HG02763 (cell line): ENCODE results near the gene WDR82.

Experiments used
- ATAC-seq: cut with Tn5 transposase; IDR thresholded peaks from one replicate; pipeline ENCODE4 v1.9.1; 2021; ENCODE audit warnings: mild to moderate bottlenecking, moderate library complexity; ENCODE audit not compliant: unreplicated experiment

The WDR82 gene

GRCh38 chr3:52278510-52279069 is at the start of gene WDR82:
WDR82 (minus strand) TSS chr3:52278649; CDS start chr3:52278361, 288 bp downstream.
- peak; percentile 87 for ATAC-seq

DNA sequence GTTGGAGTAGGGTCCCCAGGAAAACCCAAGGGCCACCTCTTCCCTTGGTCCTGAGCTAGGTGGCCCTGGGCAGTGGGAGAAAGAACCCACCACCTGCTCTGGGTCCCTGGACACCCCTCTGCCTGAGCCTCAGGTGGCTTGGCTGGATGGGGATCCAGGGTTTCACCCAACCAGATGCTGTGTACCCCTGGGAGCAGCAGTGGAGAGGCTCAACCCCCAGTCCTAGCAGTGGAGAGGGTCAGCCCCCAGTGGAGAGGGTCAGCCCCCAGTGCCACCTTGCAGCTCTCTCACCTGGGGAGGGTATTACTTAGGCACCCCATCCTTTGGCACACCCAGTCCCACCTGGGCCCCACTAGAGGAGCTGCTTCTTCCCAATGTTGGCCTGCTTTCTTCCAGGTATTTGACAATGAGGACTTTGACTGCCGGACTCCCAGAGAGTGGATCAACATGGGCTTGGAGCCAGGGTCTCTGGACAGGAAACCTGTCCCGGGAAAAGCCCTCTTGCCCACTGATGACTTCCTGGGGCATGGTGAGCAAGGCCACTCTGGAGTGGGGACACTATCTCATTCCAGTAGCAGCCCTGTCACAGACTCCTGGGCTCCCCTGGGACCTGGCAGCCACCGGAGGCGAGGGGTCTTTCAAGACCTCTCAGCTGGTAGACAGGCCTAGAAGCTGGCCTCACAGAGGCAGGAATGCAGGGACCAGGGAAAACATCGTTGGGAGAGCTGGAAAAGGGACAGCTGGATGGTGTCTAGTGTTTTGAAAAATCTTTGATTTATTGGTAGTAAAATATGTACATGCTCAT is 49.2 kb upstream of the WDR82 start:
- no peak for ATAC-seq

DNA sequence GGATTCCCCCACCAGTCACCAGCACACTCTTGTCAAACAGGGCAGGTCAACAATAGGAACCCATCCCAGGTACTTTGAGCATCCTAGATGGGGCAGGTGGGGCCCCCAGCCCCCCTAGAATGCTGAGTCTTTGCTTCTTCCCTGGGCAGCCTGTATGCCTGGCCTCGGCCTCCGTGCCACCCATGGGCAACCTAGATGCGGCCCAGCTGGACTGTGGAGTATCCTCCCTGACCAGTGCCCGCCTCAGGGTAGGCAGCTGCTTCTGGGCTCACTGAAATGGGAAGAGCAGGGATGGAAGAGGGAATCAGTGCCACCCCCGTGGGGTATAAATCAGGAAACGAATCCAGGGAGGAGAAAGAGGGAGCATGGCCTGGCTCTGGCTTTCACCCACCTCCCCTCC is 48.5 kb upstream of the WDR82 start:
- no peak for ATAC-seq

DNA sequence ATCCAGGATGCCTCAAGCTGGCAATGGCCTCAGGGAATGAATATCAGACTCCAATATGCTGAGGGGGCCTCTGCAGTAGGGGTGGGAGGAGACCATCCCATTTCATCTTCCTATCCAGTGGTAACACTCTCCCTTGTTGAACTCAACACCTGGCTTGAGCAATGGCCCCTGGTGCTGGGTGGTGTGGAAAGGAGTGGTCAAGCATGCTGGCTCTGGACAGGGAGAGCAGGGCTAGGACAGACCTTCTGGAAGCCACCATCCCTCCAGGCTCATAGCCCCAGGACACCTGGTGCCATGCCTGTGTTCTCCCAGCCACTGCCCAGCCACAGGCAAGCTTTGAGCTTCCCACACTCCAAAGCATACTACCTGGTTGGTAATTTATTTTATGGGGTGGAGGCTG is 47.2 kb upstream of the WDR82 start:
- ATAC-seq = no peak

GRCh38 chr3:52324676-52325075 is 46.2 kb upstream of the WDR82 start:
- no peak for ATAC-seq

DNA sequence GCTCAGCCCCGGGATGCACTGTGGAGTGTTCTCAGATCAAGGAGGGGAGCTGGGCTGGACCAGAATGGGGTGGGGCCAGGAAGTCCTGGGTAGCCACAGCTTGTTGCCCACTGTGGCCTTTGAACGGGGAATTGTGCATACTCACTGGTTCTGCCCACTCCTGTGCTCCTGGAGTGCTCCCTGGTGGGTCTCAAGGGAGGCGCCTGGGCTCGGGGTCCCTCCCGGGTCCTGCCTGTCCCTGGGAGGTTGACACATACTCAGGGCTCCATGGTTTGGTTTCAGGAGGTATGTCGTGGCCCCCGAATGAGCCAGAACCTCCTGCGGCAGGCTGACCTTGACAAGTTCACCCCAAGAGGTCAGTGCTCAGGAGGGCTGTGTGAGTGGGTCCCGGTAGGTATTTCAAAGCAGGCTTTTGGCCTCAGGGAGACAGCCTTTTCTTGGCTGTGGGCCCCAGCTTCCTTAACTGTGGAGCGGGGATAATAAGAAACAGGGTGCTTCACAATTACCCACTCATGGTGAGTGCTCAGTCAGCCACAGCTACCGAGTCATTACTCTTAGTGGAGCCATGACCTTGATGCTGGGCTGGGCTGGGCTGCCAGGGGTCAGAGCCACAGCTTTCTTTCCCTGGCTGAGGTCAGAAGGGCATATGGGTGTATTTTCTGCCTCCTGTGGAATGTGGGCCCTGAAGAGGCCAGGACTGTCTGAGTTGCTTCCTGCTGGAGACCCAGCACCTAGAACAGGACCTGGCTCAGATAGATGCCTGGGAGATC is 45.3 kb upstream of the WDR82 start:
- no peak for ATAC-seq

- ATAC-seq = no peak
Observed at GRCh38 chr3:52322466-52322865, 44.0 kb upstream of the WDR82 start.

GRCh38 chr3:52321481-52321880 is 43.0 kb upstream of the WDR82 start:
- ATAC-seq = no peak

DNA sequence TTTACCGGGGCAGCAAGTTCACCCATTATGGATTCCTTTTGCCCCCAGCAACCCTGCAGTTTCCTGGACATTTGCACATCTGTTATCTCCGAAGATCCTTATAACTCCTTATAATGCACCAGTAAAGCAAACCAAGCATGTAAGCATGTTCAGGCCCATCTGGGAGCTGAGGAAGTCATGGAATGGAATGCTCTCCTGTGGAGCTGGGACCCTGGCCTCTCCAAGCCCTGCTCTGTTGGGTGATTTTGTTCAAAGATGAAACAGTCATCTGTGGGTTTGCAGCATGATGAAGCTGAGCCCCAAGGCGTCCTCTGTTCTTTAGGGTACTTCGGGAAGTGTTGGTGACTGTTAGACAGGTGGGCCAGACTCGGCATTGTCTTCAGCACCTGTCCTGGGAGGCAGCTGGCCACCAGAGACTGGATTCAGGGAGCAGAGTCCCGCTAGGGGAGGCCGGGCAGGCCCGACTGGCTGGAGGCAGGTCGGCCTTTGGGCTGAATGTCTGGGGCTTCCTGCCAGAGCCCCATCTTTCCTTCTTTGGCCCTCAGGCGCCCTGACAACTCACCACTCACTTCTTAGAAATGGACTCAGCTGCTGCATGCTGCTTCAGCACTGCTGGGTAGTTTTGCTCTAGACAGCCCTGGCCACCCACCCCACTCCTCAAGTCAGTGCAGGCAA is 41.6 kb upstream of the WDR82 start:
- no peak for ATAC-seq

DNA sequence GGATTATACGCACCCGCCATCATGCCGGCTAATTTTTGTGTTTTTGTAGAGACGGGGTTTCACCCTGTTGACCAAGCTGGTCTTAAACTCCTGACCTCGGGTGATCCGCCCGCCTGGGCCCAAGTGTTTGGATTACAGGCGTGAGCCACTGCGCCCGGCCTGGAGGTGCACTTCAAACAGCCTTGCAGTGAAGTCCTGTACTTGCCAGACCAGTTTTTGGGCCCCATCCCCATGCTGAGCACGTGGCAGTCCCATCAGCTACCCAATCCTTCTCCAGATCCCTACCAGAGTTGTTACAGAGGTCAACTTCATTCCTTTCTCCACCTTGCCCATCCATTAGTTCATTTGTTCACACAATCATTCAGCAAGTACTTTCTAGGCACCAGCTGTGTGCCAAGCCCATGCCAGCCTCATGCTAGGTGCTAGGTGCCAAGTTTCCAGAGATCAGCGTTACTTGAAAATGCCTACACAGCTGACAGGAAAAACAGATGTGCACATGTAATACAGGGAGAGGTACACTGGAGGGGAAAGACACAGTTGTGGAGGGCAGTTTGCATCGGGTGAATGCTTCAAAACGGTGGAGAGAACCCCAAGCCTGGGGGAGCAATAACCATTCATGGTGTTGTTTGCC is 39.9 kb upstream of the WDR82 start:
- no peak for ATAC-seq

DNA sequence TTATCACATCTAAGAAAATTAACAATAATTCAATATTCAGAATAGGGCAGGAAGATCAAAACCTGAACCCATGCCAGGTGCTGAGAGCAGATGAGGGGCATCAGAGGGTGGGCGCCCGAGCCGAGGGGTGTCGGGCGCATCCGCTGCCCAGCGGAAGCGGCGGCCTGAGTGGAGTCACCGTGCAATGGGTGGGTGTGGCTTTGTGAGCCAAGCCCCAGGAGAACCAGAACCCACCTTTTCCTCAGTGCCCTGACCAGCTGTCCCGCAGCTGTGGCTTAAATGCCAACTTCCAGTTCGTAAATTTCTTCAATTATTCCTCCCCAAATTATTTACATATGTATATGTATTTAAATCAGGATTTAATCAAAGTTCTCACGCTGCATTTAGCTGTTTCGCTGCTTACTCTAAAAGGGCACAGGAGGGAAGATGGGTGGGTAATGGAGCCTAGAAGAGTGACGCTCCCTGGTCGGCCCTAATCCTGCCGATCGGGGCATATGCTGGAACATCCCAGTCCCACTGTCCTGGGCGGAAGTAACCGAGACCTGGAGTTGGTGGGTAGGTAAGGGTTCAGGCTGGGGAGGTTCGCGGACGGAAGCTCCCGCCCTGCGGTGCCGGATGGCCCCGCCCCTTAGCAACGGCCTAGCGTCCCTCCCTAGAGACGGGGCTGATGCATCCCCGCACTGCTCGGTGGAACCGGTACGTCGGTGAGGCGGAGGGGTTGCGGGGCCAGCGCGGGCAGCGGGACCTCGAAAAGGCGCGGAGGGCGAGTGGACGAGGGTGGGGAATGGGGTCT is 39.0 kb upstream of the WDR82 start:
- ATAC-seq = no peak

- no peak for ATAC-seq
Observed at GRCh38 chr3:52315977-52316764, 37.7 kb upstream of the WDR82 start, which contains the start of gene DNAH1. DNAH1 (plus strand) TSS chr3:52316319; CDS start chr3:52322443, 6,124 bp downstream.

GRCh38 chr3:52315006-52315405 is 36.6 kb upstream of the WDR82 start:
- no peak for ATAC-seq

- ATAC-seq = no peak
Observed at GRCh38 chr3:52314489-52314888, 36.0 kb upstream of the WDR82 start.

GRCh38 chr3:52313774-52314188 is 35.3 kb upstream of the WDR82 start:
- peak; percentile 83 for ATAC-seq

DNA sequence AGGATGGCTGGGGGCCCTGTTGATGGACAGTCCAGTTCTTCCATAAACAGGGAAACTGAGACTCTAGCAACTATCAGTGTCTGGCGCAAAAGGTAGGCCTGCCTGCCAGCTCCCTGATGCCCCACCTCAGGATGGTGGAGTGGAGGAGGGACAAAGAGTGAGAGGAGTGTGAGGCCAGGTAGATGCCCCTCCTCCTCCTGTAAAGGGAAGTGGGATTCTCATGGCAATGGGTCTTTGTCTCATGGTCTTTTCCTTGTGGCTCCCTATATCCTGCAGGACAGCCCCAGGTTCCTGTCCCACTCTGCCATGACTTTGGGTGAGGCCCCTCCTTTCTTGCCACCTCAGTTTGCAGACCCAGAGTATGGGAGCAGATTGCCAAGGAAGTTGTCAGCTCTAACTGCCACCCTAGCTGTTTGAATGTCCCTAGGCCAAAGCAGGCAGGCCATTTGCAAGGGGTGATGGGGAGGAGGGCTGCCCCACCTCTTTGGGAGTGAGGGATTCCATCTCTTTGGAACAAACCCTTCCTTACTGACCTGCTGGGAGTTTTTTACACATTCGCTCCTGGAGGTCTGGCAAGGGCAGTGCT is 34.8 kb upstream of the WDR82 start:
- ATAC-seq = peak; percentile 7

DNA sequence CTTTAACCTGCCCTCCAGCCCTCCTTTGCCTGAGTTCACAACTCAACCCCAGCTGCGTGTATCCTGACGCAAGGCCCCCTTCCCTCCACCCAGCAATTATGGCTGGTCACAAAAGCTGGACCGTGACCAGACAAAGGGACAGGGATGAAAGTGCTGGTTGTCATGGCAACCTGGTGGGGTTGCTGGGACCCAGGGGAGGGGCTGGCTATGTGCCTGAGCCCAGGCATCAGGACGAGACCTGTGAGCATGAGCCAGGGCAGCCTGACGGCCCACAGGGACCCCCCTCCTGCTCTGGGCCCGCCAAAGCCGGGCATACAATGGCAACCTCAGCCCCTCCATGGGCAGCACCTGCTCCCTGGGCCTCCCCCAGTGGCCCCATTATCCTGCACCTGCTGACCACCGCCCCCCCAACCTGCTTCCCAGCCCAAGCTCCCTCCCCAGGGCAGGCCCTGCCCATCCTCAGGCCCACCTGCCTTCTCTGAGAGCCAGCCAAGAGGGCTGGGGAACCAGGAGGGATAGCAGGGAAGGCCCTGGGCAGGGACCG is 33.2 kb upstream of the WDR82 start:
- ATAC-seq = no peak

GRCh38 chr3:52310861-52311575 is 32.6 kb upstream of the WDR82 start:
- peak; percentile 36 for ATAC-seq
